ENCODE results near the gene TDO2.

TDO2 gene

GRCh38 chr4:155903453-155903852 lies at the start of gene TDO2:
Gene TDO2, plus strand, starts transcription at chr4:155903696. Its CDS starts 63 bp downstream, at chr4:155903759.
- H3K9me3 ChIP-seq (ENCODE audit: insufficient read depth, low read length), result no peaks in the 10 kb centered on the region
- H3K4me3 ChIP-seq (ENCODE audit: insufficient read length, low read depth), result no peak within 1 kb of the TSS
- H3K4me1 ChIP-seq (ENCODE audit: insufficient read depth, insufficient read length), result no peaks in the 10 kb centered on the region
- DNase-seq (ENCODE audit: low read depth, low spot score), result no peak
- TF ChIP-seq SUZ12 (IDR thresholded peaks at IDR 0.05; ENCODE audit: extremely low read depth, insufficient read depth, insufficient read length) (no peak), ZNF274 (IDR thresholded peaks at IDR 0.05; ENCODE audit: low read depth, low read length) (no peak), YY1 (IDR thresholded peaks at IDR 0.05; ENCODE audit: insufficient read depth, insufficient read length) (no peak)
- no peaks in the 10 kb centered on the region for H3K27me3 ChIP-seq (ENCODE audit: insufficient read depth, insufficient read length)
- H3K36me3 ChIP-seq (ENCODE audit: insufficient read depth, insufficient read length, low read length), result no peaks in the 10 kb centered on the region
- H3K9ac ChIP-seq (ENCODE audit: insufficient read length, low read depth), result no peak within 1 kb of the TSS

GRCh38 chr4:155854582-155855226 lies 48.8 kb upstream of the TDO2 start:
- Histone ChIP-seq H3K9ac (ENCODE audit: insufficient read length, low read depth) (no peak overlapping the region), H3K4me1 (ENCODE audit: insufficient read depth, insufficient read length) (no peaks in the 10 kb centered on the region), H3K36me3 (ENCODE audit: insufficient read depth, insufficient read length, low read length) (no peaks in the 10 kb centered on the region), H3K4me3 (ENCODE audit: insufficient read length, low read depth) (no peak overlapping the region), H3K9me3 (ENCODE audit: insufficient read depth, low read length) (no peaks in the 10 kb centered on the region), H3K27me3 (ENCODE audit: insufficient read depth, insufficient read length) (no peaks in the 10 kb centered on the region)
- TF ChIP-seq ZNF274 (IDR thresholded peaks at IDR 0.05; ENCODE audit: low read depth, low read length) (no peak), SUZ12 (IDR thresholded peaks at IDR 0.05; ENCODE audit: extremely low read depth, insufficient read depth, insufficient read length) (no peak), YY1 (IDR thresholded peaks at IDR 0.05; ENCODE audit: insufficient read depth, insufficient read length) (no peak)
- no peak for DNase-seq (ENCODE audit: low read depth, low spot score)

DNA sequence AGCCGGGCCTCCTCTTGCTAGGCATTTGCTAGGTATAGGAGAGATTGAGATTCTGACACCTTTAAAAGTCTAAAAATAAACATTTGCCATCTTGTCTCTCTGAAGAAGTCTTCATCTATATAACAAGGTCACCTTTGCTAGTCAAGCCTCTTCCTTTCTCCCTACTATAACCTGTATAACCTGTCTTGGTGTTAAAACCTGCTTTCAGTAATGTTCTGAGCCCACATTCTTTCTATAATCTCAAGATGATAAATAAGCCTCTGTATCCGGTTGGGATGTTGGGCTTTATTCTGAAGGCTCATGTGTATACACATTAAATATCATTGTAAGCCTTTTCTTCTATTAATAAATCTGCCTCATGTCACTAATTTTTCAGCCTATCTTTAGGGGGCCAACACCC lies 47.6 kb upstream of the TDO2 start:
- Histone ChIP-seq H3K36me3 (ENCODE audit: insufficient read depth, insufficient read length, low read length) (no peaks in the 10 kb centered on the region), H3K27me3 (ENCODE audit: insufficient read depth, insufficient read length) (no peaks in the 10 kb centered on the region), H3K4me3 (ENCODE audit: insufficient read length, low read depth) (no peak overlapping the region), H3K9ac (ENCODE audit: insufficient read length, low read depth) (no peak overlapping the region), H3K4me1 (ENCODE audit: insufficient read depth, insufficient read length) (no peaks in the 10 kb centered on the region), H3K9me3 (ENCODE audit: insufficient read depth, low read length) (no peaks in the 10 kb centered on the region)
- TF ChIP-seq ZNF274 (IDR thresholded peaks at IDR 0.05; ENCODE audit: low read depth, low read length) (no peak), YY1 (IDR thresholded peaks at IDR 0.05; ENCODE audit: insufficient read depth, insufficient read length) (no peak)
- no peak for DNase-seq (ENCODE audit: low read depth, low spot score)

- H3K9ac ChIP-seq (ENCODE audit: insufficient read length, low read depth), result no peak within 1 kb of the TSS
- H3K27me3 ChIP-seq (ENCODE audit: insufficient read depth, insufficient read length), result no peaks in the 10 kb centered on the region
- H3K36me3 ChIP-seq (ENCODE audit: insufficient read depth, insufficient read length, low read length), result no peaks in the 10 kb centered on the region
- no peaks in the 10 kb centered on the region; the same call in 1 of the 2 replicates for H3K9me3 ChIP-seq (ENCODE audit: insufficient read depth, low read length)
- no peak within 1 kb of the TSS for H3K4me3 ChIP-seq (ENCODE audit: insufficient read length, low read depth)
- H3K4me1 ChIP-seq (ENCODE audit: insufficient read depth, insufficient read length), result no peaks in the 10 kb centered on the region
- DNase-seq (ENCODE audit: low read depth, low spot score), result no peak
- TF ChIP-seq YY1 (IDR thresholded peaks at IDR 0.05; ENCODE audit: insufficient read depth, insufficient read length), result no peak
- no peak for TF ChIP-seq ZNF274 (IDR thresholded peaks at IDR 0.05; ENCODE audit: low read depth, low read length)
- no peak for TF ChIP-seq SUZ12 (IDR thresholded peaks at IDR 0.05; ENCODE audit: extremely low read depth, insufficient read depth, insufficient read length)
These were observed 37.3 kb upstream of the TDO2 start, which contains the start of gene ASIC5 for GRCh38 chr4:155866177-155866576. Gene ASIC5, minus strand, starts transcription at chr4:155866277. Its CDS starts 51 bp downstream, at chr4:155866226.

DNA sequence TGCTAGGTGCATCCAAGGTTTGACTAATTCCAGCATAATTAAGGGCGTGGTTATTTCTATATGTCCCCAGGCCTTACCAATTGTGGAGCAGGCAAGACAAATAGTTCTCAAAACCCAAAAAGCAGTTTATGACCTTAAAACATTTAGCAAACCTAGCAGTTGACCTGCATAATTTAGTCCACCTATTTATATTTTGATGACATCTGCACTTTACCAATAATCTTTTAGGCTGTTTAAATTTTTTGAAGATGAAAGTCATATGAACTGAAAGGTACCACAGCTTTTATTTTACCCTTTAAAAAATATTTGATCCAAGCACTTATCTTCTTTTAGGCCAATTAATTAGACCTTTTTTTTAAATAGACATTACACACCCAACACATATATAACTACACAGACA lies 27.6 kb upstream of the TDO2 start:
- Histone ChIP-seq H3K4me1 (ENCODE audit: insufficient read depth, insufficient read length) (no peaks in the 10 kb centered on the region), H3K36me3 (ENCODE audit: insufficient read depth, insufficient read length, low read length) (no peaks in the 10 kb centered on the region), H3K27me3 (ENCODE audit: insufficient read depth, insufficient read length) (no peaks in the 10 kb centered on the region), H3K9ac (ENCODE audit: insufficient read length, low read depth) (no peak overlapping the region), H3K4me3 (ENCODE audit: insufficient read length, low read depth) (no peak overlapping the region), H3K9me3 (ENCODE audit: insufficient read depth, low read length) (peaks cover 10% of the 10 kb centered on the region)
- DNase-seq (ENCODE audit: low read depth, low spot score), result no peak
- TF ChIP-seq SUZ12 (IDR thresholded peaks at IDR 0.05; ENCODE audit: extremely low read depth, insufficient read depth, insufficient read length) (no peak), ZNF274 (IDR thresholded peaks at IDR 0.05; ENCODE audit: low read depth, low read length) (no peak), YY1 (IDR thresholded peaks at IDR 0.05; ENCODE audit: insufficient read depth, insufficient read length) (no peak)

DNA sequence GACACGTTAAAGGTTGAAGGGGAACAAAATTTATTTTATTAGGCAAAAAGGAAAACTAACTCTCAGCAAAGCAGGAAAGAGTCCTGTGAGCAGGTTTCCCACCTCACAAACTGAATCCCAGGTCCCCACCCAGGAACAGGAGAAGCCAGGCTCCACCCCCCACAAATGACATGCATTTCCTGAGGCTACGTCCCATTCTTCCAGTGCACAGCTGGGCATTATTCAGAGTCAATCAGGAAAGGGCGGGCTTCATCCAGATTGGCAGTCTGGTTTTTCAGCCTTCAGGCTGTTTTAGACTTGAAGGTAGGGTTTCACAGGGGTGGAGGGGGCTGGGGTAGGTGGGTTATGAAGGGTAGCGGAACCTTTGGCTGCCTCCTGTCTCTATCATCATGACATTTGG lies 25.5 kb upstream of the TDO2 start:
- H3K36me3 ChIP-seq (ENCODE audit: insufficient read depth, insufficient read length, low read length), result no peaks in the 10 kb centered on the region
- peaks cover 10% of the 10 kb centered on the region for H3K9me3 ChIP-seq (ENCODE audit: insufficient read depth, low read length)
- no peaks in the 10 kb centered on the region for H3K4me1 ChIP-seq (ENCODE audit: insufficient read depth, insufficient read length)
- no peak overlapping the region for H3K9ac ChIP-seq (ENCODE audit: insufficient read length, low read depth)
- DNase-seq (ENCODE audit: low read depth, low spot score), result no peak
- no peak for TF ChIP-seq YY1 (IDR thresholded peaks at IDR 0.05; ENCODE audit: insufficient read depth, insufficient read length)
- no peak for TF ChIP-seq SUZ12 (IDR thresholded peaks at IDR 0.05; ENCODE audit: extremely low read depth, insufficient read depth, insufficient read length)
- no peak for TF ChIP-seq ZNF274 (IDR thresholded peaks at IDR 0.05; ENCODE audit: low read depth, low read length)
- H3K27me3 ChIP-seq (ENCODE audit: insufficient read depth, insufficient read length), result no peaks in the 10 kb centered on the region
- no peak overlapping the region for H3K4me3 ChIP-seq (ENCODE audit: insufficient read length, low read depth)

GRCh38 chr4:155878611-155879010 lies 24.9 kb upstream of the TDO2 start:
- no peak for DNase-seq (ENCODE audit: low read depth, low spot score)
- Histone ChIP-seq H3K4me1 (ENCODE audit: insufficient read depth, insufficient read length) (no peaks in the 10 kb centered on the region), H3K4me3 (ENCODE audit: insufficient read length, low read depth) (no peak overlapping the region), H3K36me3 (ENCODE audit: insufficient read depth, insufficient read length, low read length) (no peaks in the 10 kb centered on the region), H3K9me3 (ENCODE audit: insufficient read depth, low read length) (peaks cover 10% of the 10 kb centered on the region), H3K9ac (ENCODE audit: insufficient read length, low read depth) (no peak overlapping the region), H3K27me3 (ENCODE audit: insufficient read depth, insufficient read length) (no peaks in the 10 kb centered on the region)
- no peak for TF ChIP-seq YY1 (IDR thresholded peaks at IDR 0.05; ENCODE audit: insufficient read depth, insufficient read length)
- no peak for TF ChIP-seq ZNF274 (IDR thresholded peaks at IDR 0.05; ENCODE audit: low read depth, low read length)
- no peak for TF ChIP-seq SUZ12 (IDR thresholded peaks at IDR 0.05; ENCODE audit: extremely low read depth, insufficient read depth, insufficient read length)
